GM12891 (cell line): ENCODE measurements around the gene UBASH3B.
A peak's percentile ranks its signal among the peaks of the same experiment; 100 is the strongest.

Source experiments
- DNase-seq: peaks from one replicate; pipeline ENCODE4 v3.0.0; 2011; ENCODE audit warnings: low spot score; ENCODE audit not compliant: insufficient read length
- FAIRE-seq: peaks from 2 replicates; lab custom pipeline; 2011; peaks lifted over from hg19 to GRCh38; lab: Jason Lieb, UNC
- PAX5 ChIP-seq: IDR thresholded peaks from 2 replicates; pipeline ENCODE4 v1.6.1; 2011; ENCODE audit warnings: low read length, moderate library complexity, mild to moderate bottlenecking; ENCODE audit not compliant: insufficient read depth, severe bottlenecking
- POLR2A ChIP-seq: IDR thresholded peaks from 2 replicates; pipeline ENCODE4 v1.6.1; 2011; ENCODE audit warnings: low read depth, low read length, control low read depth
- POLR2AphosphoS5 ChIP-seq: IDR thresholded peaks from 2 replicates; pipeline ENCODE4 v1.6.1; 2011; ENCODE audit warnings: low read depth, low read length, control low read depth
- POU2F2 ChIP-seq: IDR thresholded peaks from 2 replicates; pipeline ENCODE4 v1.6.1; 2011; ENCODE audit warnings: low read depth, mild to moderate bottlenecking, control low read depth, low read length, moderate library complexity
- SPI1 ChIP-seq: IDR thresholded peaks from 2 replicates; pipeline ENCODE4 v1.6.1; 2011; ENCODE audit warnings: low read depth, low read length, control low read depth
- TAF1 ChIP-seq: IDR thresholded peaks from 2 replicates; pipeline ENCODE4 v1.6.1; 2011; ENCODE audit warnings: low read depth, low read length, control low read depth

Gene UBASH3B

DNA sequence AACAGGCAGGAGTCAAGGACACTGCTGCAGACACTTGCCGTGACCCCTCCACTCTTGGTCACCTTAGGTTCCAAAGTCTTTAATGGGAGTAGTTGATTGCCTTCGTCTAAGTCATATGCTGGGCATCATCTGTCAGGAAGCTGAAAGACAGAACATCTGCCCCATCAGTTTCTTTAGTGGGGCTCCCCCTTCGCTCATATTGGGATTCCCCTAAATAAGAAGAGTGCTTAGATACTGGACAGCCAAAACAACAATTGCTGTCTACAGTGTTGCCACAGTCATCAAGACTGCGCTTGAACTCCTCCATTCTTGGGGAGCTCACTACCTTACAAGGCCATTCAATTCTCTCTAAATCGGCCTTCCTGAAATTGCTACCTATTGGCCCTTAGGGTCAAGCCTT lies 58.5 kb downstream of the UBASH3B start:
- TF ChIP-seq POLR2AphosphoS5 (no peak), PAX5 (no peak), POLR2A (no peak), POU2F2 (no peak), SPI1 (no peak), TAF1 (no peak)
- DNase-seq = no peak
- FAIRE-seq = no peak

DNA sequence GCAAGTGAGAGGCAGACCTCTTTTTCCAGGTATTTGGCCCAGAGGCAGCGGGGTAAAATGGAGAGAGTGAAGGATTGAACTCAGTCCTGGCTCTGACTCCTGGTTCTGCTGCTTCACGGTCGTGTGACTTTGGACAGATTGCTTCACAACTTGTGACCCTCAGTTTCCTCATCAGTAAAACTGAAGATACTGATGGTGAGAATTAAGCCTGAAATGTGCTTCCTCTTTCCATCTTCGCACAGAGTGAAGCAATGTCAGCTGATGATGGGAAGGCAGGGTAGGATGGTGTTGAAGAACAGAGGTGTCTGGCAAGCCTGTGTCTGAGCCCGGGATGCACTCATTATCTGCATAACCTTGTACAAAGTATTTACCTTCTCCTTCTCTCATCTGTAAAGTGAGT lies 59.0 kb downstream of the UBASH3B start:
- TF ChIP-seq SPI1 = peak; percentile 0; the same call in 1 of the 2 replicates
- no peak for TF ChIP-seq POLR2AphosphoS5
- TF ChIP-seq PAX5 = no peak
- FAIRE-seq (peak; percentile 91), DNase-seq (no peak)

DNA sequence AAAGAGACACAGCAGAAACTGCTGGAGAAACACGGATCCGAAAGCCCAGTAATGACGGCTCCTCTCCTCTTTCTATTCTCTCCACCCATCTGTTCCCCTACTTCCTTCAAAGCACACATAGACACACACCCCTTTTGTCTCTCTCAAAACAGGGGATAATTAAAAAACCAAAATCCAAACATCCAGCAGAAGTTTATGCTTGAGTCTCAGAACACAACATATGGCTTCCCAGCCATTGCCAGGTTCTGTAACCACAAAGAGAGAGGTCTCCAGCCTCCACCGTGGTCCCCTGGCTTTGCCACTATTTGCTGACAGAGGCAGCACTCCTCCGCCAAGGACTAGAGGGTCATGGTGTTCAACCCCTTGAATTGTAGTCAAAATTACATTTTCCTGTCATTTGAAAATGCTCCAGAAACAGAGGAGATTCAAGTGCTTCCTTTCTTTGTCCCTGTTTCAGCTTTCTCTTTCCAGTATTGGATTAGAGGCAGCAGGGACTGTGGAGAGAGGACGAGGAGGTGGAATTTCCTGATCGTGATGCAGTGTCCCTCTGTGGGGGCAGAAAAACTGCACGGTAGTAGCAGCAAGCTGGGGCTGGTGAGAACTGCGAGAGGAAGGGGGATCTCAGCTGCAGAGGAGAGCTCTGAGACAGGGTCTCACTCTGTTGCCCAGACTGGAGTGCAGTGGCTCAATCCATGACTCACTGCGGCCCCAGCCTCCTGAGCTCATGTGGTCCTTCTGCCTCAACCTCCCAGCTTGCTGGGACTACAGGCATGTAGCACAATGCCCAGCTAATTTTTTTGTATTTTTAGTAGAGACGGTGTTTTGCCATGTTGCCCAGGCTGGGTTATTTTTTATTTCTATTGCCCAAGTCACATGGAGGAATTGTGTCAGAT lies 60.3 kb downstream of the UBASH3B start:
- DNase-seq = no peak
- TF ChIP-seq POU2F2 = no peak
- FAIRE-seq = peak; percentile 61

DNA sequence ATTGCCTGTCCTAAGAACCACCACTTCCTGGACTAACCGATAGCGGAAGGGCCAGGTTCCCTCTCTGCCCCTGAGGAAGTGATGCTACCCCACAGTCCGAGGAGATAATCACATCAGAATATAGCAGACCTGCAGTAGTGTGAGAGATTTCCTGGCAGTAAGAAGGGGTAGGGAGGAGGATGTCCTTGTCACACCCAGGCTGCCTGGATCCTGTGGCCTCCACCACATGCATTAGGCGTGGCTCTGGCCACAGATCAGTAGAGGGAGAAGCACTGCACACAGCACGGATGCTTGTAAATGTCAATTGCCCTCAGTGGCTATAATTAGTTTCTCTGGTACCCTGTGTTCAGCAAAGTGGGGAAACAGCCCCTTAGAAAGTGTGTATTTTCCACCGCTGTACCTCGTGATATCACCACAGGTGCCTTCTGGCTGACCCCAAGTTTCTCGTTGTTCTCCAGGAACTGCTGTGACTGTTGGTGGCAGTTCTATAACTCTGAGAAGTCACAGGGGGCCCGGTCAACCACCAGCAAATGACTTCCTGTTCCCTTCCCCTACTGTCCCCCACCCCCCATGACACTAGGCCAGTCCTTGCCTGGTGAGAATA lies 61.8 kb downstream of the UBASH3B start:
- TF ChIP-seq SPI1 (peak; percentile 67), TAF1 (no peak), POLR2A (peak; percentile 54; the same call in 1 of the 2 replicates), POU2F2 (peak; percentile 73)
- FAIRE-seq = peak; percentile 99
- peak; percentile 43 for DNase-seq

DNA sequence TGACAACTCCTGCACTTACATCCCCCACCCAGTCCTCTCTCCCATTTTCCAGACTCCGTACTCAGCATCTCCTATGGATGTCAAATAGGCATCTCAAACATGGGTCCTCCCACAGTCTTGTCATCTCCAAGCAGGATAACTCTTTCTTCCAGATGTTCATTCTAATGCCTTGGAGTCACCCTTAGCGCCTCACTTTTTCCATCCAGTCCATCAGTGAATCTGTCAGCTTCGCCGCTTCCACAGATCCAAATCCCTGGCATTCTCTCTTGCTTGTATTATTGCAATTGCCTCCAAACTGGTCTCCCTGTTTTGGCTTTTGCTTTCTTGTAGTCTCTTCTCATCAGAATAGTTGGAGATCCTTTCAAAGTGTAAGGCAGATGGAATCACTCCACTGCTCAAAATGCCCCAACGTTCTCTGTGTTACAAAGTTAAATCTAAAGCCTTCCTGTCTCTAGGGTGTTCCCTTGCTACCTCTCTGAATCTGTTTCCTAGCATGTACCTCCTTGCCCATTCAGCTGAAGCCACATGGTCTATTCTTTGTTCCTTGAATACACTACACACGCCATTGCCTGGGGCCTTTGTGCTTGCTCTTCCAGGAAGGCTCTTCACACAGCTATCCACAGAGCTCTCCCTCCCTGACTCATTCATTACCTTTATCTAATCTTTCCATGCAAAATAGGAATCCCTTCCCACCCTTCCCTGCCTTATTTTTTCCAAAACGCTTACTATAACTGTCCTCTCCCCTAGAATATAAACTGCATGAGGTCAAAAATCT lies 64.8 kb downstream of the UBASH3B start:
- FAIRE-seq = peak; percentile 58
- no peak for TF ChIP-seq POLR2AphosphoS5
- no peak for TF ChIP-seq TAF1
- no peak for TF ChIP-seq PAX5
- TF ChIP-seq POLR2A = no peak
- TF ChIP-seq POU2F2 = no peak
- TF ChIP-seq SPI1 = no peak
- DNase-seq = no peak

DNA sequence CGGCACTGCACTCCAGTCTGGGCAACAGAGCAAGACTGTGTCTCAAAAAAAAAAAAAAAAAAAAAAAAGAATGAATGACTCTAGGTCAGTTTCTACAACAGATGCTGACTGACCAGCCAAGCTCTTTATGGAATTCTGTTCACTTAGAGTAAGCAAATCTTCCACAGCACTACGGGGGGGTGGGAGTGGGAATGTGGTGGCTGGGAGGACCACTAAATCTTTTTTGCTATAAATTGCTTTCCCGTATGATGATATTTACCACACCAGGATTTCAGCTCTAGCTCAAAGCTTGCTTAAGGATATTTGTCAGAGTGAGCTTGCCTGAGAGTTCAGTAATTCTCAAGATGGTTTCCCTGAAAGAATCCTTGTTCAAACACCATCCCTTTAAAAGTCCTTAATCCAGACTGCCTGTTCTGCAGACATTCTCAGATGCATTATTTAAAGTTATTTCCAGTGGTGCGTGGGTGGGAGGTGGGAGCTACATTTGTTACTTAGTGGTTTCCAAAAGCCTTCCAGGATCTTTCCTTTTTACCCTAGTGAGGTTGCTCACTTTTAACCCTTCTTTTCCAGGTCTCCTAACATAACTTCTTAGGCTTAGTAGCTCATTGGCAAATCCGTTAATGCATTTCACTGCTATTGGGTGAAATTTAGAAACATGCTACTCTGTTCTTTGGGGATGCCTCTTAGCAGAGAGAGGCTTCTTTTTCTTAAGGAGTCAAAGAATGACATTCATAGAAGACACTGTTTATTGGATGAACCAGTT lies 65.9 kb downstream of the UBASH3B start:
- DNase-seq (no peak), FAIRE-seq (no peak)
- TF ChIP-seq PAX5 (no peak), POLR2A (no peak), TAF1 (no peak), POU2F2 (no peak)

DNA sequence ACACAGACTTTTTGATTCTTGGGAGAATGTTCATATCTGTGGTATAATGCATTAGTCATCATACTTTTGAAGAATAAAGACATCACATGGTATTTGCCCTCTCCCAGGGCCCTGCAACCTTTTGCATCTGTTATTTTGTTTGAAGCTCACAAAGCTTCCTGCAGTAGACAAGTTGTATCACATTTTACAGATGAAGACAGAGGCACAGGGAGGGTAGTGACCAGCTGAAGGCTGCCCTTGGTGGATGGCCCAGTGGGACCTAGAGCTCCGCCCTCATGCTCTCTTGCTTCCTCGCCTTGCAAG lies 66.4 kb downstream of the UBASH3B start:
- DNase-seq (no peak), FAIRE-seq (peak; percentile 57)

DNA sequence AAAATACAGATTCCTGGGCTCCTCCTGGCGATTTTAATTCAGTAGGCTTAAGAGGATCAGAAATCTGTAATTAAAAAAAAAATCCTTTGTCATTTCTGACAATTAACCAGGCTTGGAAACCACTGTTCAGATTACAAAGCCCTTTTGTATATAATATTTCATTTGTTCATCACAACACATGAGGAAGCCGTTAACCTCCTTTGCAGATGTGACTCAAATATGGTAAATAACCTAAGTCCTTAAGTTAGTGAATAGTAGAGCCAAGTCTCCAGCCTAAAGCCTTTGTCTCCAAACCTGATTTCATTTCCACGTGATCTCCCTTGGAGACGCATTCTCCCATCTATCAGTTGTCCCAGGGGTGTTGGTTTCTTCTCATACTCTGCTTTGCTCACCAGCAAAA lies 67.6 kb downstream of the UBASH3B start:
- FAIRE-seq = peak; percentile 57
- TF ChIP-seq POU2F2 (no peak), PAX5 (no peak), POLR2AphosphoS5 (no peak), SPI1 (no peak), TAF1 (no peak), POLR2A (no peak)
- DNase-seq = no peak

More for the DNA sequence above, 66.4 kb downstream of the UBASH3B start:
- TF ChIP-seq TAF1 (no peak), POLR2A (no peak), POU2F2 (no peak), SPI1 (no peak), PAX5 (no peak), POLR2AphosphoS5 (no peak)

DNA sequence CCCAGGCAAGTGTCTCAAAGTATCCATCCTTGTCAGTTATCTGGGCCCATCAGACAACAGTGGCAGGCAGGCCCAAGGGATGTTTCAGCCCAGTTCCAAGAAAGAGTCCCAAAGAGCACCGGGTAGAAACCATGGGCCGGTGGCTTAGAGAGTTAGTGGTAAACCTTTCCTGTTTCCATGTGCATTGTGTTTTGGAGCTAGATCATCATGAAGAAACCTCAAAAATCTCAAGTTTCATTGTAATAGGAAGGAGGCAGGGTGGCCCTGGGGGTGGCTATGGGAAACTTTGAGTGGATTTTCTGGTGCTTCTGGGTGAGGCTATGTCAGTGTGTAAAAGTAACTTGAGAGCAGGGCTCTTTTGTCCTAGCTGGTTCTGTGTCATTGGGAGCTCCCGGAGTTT lies 68.1 kb downstream of the UBASH3B start:
- DNase-seq (no peak), FAIRE-seq (no peak)
- TF ChIP-seq POLR2AphosphoS5 (no peak), TAF1 (no peak), POLR2A (no peak), POU2F2 (no peak), PAX5 (no peak), SPI1 (no peak)
